Measurements from ENCODE around the gene LMAN2.

GRCh38 chr5:177300951-177301350 is 50.5 kb downstream of the LMAN2 start:
- TF ChIP-seq CTCF (IDR thresholded peaks at IDR 0.05), result no peak
- TF ChIP-seq POLR2A (IDR thresholded peaks at IDR 0.05), result no peak
